NT2/D1 (cell line): ENCODE results near the gene USP6NL.
"Not testable (repeated sequence)": the region's sequence is repeated elsewhere in the genome, so short reads cannot be mapped to it uniquely, and the experiment has no call there.

Source experiments
- DNase-seq: peaks from one replicate; pipeline ENCODE4 v3.0.0-alpha.2; 2011; ENCODE audit warnings: low read depth, low spot score
- H3K27me3 ChIP-seq: 2 replicates; pipeline ENCODE4 v1.6.0; 2011; ENCODE audit warnings: mild to moderate bottlenecking; ENCODE audit not compliant: insufficient read length, insufficient read depth
- H3K36me3 ChIP-seq: 2 replicates; pipeline ENCODE4 v1.6.1; 2011; ENCODE audit warnings: mild to moderate bottlenecking, low read length, mixed read lengths; ENCODE audit not compliant: insufficient read depth, insufficient read length
- H3K4me1 ChIP-seq: 2 replicates; pipeline ENCODE4 v1.5.1; 2011; ENCODE audit not compliant: insufficient read depth, insufficient read length
- H3K4me3 ChIP-seq: 2 replicates; pipeline ENCODE4 v1.5.1; 2011; ENCODE audit warnings: low read depth; ENCODE audit not compliant: insufficient read length
- H3K9ac ChIP-seq: 2 replicates; pipeline ENCODE4 v1.6.0; 2011; ENCODE audit warnings: low read depth; ENCODE audit not compliant: insufficient read length
- H3K9me3 ChIP-seq: 2 replicates; pipeline ENCODE4 v1.5.1; 2011; ENCODE audit warnings: mild to moderate bottlenecking, low read length; ENCODE audit not compliant: insufficient read depth
- SUZ12 ChIP-seq: IDR thresholded peaks from 2 replicates; pipeline ENCODE4 v1.6.1; 2011; ENCODE audit not compliant: insufficient read length, insufficient read depth; ENCODE audit errors: extremely low read depth
- YY1 ChIP-seq: IDR thresholded peaks from 2 replicates; pipeline ENCODE4 v1.6.1; 2011; ENCODE audit not compliant: insufficient read length, insufficient read depth
- ZNF274 ChIP-seq: IDR thresholded peaks from 2 replicates; pipeline ENCODE4 v1.6.1; 2011; ENCODE audit warnings: mild to moderate bottlenecking, low read depth, low read length

The USP6NL gene

DNA sequence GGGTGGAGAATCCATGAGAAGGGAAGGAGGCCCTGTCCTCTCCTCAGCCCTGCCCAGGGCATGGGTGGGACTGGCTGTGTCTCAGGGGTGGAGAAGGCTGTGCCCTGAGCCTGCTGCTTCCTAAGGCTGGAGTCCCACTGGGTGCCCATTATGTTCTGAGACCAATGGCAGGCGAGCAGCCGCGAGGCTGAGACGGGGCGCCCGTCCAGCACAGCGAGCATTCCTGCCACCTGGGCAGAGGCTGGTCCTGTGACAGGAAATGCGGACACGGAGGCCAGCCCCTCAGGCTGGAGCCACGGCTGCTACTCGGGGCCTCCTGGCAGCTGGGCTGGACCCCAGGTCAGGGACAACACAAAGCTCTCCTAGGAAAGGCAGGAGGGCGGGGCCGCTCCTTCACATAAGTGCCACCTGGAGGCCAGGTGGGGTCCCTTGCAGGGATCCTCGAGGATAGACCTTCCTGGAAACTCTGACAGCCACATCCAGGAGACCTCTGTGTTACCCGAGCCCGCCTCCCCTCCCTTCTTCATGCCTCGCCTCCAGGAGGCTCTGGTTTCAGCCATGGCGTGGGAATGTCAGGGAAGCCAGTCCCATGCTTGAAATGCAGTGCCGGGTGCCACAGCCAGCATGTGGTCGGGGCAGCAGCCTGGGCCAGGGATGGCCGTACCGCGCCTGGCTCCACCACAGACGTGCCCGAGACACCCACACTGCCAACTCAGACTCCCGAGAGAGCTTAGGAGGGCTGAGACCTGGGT is 173.9 kb downstream of the USP6NL start:
- no peak for DNase-seq

DNA sequence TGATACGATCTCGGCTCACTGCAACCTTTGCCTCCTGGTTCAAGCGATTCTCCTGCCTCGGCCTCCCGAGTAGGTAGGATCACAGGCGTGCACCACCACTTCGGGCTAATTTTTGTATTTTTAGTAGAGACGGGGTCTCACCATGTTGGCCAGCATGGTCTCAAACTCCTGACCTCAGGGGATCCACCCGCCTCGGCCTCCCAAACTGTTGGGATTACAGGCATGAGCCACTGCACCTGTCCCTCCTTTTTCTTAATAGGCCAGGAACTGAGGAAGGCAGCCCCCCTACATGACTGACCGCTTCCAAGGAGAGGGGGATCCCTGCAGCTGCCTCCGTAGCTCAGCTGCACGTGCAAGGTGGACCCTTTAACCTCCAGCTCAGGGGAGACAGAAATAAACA is 175.0 kb downstream of the USP6NL start:
- H3K4me1 ChIP-seq, H3K4me3 ChIP-seq, H3K9me3 ChIP-seq, H3K36me3 ChIP-seq, H3K9ac ChIP-seq, H3K27me3 ChIP-seq, DNase-seq: not testable (repeated sequence)

More for the DNA sequence above, 173.9 kb downstream of the USP6NL start:
- Histone ChIP-seq H3K9me3 (no peaks in the 10 kb centered on the region), H3K36me3 (no peaks in the 10 kb centered on the region), H3K4me3 (no peak overlapping the region), H3K9ac (no peak overlapping the region), H3K4me1 (peaks cover 9% of the 10 kb centered on the region), H3K27me3 (no peaks in the 10 kb centered on the region)
- TF ChIP-seq SUZ12 (no peak), YY1 (no peak), ZNF274 (no peak)

DNA sequence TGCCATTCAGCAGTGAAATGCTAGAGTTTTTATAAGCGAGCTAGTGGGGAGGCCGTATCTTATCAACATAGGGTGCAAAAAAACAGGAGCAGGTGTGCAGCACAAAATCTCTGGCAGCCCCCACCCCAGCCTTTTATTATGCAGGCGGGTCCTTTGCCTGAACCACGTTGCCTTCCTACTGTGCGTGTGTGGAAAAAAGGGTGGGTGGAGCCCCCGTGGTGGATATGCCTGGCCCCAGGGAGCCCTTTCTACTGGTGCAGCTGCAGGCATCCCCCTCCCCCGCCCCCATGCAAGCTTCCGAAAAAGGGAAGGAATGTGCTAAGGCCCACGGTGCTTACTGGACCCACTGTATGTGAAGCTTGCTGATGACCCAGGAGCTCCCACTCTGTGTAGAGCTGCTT is 175.9 kb downstream of the USP6NL start:
- Histone ChIP-seq H3K4me1 (peaks cover 9% of the 10 kb centered on the region), H3K36me3 (no peaks in the 10 kb centered on the region), H3K4me3 (no peak overlapping the region), H3K9me3 (no peaks in the 10 kb centered on the region), H3K9ac (no peak overlapping the region), H3K27me3 (no peaks in the 10 kb centered on the region)
- DNase-seq: no peak
- no peak for TF ChIP-seq YY1
- TF ChIP-seq ZNF274: no peak
- no peak for TF ChIP-seq SUZ12

DNA sequence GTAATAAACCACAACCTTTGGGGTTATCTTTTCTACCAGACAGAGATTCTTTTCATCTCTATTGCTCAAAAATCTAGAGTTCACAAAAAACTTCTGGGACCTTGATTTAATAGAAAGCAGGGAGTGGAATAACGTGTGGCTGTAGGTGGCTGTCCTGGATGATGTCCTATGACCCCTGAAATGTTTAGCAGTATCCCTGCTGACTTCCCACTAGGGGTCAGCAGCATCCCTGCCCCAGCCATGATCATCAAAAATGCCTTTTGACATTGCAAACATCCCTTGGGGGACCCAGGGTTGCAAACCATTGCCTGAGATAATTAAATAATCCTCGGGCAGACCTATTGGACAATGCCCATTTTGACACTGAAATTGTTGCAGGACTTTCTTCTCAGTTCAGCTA is 177.1 kb downstream of the USP6NL start:
- no peak for DNase-seq
- Histone ChIP-seq H3K4me1 (peaks cover 9% of the 10 kb centered on the region), H3K4me3 (no peak overlapping the region), H3K27me3 (no peaks in the 10 kb centered on the region), H3K36me3 (no peaks in the 10 kb centered on the region), H3K9ac (no peak overlapping the region), H3K9me3 (peaks cover 3% of the 10 kb centered on the region; the same call in 1 of the 2 replicates)
- TF ChIP-seq YY1: no peak

DNA sequence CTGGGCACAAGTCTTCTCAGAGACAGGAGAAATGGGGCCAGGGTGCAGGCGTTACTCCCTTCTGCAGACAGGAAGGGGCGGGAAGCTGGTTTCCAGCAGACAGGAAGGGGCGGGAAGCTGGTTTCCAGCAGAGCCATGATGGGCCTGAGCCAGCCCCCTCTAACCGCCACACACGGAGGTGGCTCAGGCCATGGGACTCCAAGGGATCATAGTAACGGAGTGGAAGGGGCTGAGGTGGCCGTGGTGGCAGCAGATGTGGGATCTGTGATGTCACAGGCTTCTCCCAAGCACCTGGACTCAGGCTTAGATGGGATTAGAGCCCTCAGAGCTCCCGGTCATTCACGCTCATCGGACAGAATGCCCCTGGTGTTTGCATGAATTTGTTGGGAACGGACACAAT is 177.8 kb downstream of the USP6NL start:
- TF ChIP-seq ZNF274 (no peak), SUZ12 (no peak), YY1 (no peak)
- Histone ChIP-seq H3K4me1 (peaks cover 9% of the 10 kb centered on the region), H3K9ac (no peak overlapping the region), H3K36me3 (no peaks in the 10 kb centered on the region), H3K27me3 (no peaks in the 10 kb centered on the region), H3K4me3 (no peak overlapping the region), H3K9me3 (peaks cover 3% of the 10 kb centered on the region; the same call in 1 of the 2 replicates)
- DNase-seq: no peak

DNA sequence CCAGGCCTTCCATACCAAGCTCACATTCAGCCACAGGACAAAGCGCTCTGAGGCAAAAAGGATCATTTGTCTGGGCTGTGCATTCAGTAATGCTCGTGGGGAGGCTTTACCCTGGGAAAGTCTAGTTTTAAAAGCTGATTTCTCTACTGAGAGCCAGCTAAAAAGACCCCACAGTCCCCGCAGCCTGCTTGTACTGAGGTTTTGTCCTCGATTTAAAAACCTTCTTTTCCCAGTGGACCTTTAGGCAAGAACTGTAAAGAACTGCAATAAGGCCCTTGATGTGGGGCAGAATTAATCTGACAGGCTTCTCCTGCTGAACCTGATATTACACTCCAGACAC is 180.3 kb downstream of the USP6NL start:
- H3K36me3 ChIP-seq: no peaks in the 10 kb centered on the region
- H3K4me3 ChIP-seq: no peak overlapping the region
- H3K9ac ChIP-seq: no peak overlapping the region
- peaks cover 2% of the 10 kb centered on the region for H3K4me1 ChIP-seq
- TF ChIP-seq ZNF274: no peak
- no peak for TF ChIP-seq SUZ12
- TF ChIP-seq YY1: no peak
- H3K27me3 ChIP-seq: no peaks in the 10 kb centered on the region
- DNase-seq: no peak
- H3K9me3 ChIP-seq: peaks cover 3% of the 10 kb centered on the region; the same call in 1 of the 2 replicates

DNA sequence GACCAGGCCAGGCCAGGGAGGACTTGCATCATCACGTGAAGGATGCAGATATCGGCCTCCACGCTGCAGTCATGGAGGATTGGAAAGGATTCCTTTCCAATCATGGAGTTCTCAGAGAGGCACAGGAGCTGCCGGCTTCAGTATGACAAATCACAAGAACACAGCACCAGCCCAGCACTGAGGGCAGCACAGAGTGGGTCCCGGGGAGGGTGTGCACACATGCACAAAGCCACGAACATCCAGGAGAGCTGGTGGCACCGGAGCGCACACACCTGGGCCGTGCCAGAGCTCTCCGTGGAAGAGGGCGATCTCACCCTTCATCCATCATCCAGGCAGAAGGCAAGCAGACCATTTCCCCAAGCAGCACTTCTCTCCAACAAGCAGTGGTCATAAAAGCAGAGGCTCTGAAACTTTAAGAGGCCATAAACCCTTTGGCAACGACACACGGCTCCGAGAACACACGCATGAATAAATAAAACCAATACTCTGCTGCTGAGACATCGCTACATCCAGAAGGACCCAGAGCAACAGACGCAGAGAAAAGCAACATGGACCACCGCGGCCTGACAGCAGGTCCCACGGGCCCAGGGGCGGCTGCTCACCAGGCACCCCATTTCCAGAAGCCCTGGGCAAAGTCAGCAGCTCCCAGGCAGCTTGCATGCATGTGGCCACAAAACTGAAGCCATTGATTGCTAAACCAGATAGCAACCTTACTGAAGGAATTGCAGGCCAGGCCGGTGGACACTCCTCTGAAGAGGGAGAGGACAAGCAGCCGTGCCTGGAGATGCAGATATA is 180.8 kb downstream of the USP6NL start:
- Histone ChIP-seq H3K36me3 (no peaks in the 10 kb centered on the region), H3K4me1 (peaks cover 2% of the 10 kb centered on the region), H3K4me3 (no peak overlapping the region), H3K27me3 (no peaks in the 10 kb centered on the region), H3K9ac (no peak overlapping the region), H3K9me3 (peaks cover 3% of the 10 kb centered on the region; the same call in 1 of the 2 replicates)
- no peak for DNase-seq
- TF ChIP-seq SUZ12: no peak
- no peak for TF ChIP-seq YY1
- no peak for TF ChIP-seq ZNF274
